ENCODE data around the gene SMARCAD1.

DNA sequence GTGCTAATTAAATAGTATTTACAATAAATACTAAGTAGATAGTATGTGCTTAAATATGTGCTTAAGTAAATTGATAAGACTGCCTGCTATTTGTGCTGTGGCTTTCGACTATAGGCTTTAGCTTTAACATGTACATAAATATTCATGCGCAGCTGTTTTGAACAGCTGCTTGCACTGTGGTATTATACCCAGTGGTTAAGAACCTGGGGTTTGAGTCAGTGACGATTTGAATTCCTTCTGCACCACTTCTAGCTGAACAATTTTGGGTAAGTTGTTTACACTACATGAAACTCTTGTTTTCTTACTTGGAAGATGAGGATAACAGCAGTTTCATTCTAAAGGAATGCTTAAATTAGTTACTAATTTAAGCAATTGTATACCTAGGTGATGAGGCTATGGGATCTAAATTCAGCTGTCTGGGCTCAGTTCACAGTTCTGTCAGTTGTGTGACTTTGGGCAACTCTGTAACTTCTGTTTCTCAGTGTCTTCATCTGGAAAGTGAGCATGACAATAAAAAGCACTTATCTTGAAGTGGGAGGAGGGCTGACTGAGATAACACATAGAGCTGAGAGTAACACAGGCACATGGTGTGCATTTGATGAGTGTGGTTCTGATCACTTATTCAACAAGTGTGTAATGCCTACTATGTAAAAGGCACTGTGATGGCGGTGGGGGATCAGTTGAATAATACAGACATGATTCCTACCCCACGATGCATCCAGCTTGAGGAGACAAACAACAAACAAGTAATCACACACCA lies 98.0 kb downstream of the SMARCAD1 start:
- no peak for TF ChIP-seq POLR2AphosphoS5 (IDR thresholded peaks at IDR 0.05; ENCODE audit: low read depth, low read length)
- TF ChIP-seq, protein P1, sequence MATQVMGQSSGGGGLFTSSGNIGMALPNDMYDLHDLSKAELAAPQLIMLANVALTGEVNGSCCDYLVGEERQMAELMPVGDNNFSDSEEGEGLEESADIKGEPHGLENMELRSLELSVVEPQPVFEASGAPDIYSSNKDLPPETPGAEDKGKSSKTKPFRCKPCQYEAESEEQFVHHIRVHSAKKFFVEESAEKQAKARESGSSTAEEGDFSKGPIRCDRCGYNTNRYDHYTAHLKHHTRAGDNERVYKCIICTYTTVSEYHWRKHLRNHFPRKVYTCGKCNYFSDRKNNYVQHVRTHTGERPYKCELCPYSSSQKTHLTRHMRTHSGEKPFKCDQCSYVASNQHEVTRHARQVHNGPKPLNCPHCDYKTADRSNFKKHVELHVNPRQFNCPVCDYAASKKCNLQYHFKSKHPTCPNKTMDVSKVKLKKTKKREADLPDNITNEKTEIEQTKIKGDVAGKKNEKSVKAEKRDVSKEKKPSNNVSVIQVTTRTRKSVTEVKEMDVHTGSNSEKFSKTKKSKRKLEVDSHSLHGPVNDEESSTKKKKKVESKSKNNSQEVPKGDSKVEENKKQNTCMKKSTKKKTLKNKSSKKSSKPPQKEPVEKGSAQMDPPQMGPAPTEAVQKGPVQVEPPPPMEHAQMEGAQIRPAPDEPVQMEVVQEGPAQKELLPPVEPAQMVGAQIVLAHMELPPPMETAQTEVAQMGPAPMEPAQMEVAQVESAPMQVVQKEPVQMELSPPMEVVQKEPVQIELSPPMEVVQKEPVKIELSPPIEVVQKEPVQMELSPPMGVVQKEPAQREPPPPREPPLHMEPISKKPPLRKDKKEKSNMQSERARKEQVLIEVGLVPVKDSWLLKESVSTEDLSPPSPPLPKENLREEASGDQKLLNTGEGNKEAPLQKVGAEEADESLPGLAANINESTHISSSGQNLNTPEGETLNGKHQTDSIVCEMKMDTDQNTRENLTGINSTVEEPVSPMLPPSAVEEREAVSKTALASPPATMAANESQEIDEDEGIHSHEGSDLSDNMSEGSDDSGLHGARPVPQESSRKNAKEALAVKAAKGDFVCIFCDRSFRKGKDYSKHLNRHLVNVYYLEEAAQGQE (IDR thresholded peaks at IDR 0.05; ENCODE audit: insufficient read depth in 1 of 2, low read depth in 2 of 2, low read length in 2 of 2): no peak
